Left lung (tissue), 10 donors: ENCODE results near the gene MTR. TPM values are rescaled to one million over a fixed set of nuclear protein-coding genes. Genes with fewer than 3 reads are reported as not detected.

Source experiments
- ATAC-seq: fragments of 200-7000 bp; cut with Tn5 transposase; one replicate; pipeline ENCODE4 v1.9.1; 2020; ENCODE audit warnings: moderate library complexity
- DNase-seq, 4 donors: peaks; one replicate each; pipeline ENCODE4 v3.0.0-alpha.2; 2013 to 2020
- H3K27ac ChIP-seq, 2 donors: fragments of 200-600 bp; sonication (generic) in 1 of 2; one replicate each; pipeline versions ENCODE4 v1.5.0 to v1.8.0; 2020 to 2021
- H3K27me3 ChIP-seq, 2 donors: fragments of 200-600 bp; sonication (generic) in 1 of 2; one replicate each; pipeline versions ENCODE4 v1.5.0 to v1.8.0; 2020 to 2021
- H3K36me3 ChIP-seq, 2 donors: fragments of 200-600 bp; sonication (generic) in 1 of 2; one replicate each; pipeline versions ENCODE4 v1.5.0 to v1.8.0; 2020 to 2021
- H3K4me1 ChIP-seq, 2 donors: fragments of 200-600 bp; one replicate each; pipeline ENCODE4 v1.8.0; 2021
- H3K4me3 ChIP-seq, 2 donors: fragments of 200-600 bp; sonication (generic) in 1 of 2; one replicate each; pipeline versions ENCODE4 v1.5.0 to v1.8.0; 2020 to 2021; ENCODE audit warnings: mild to moderate bottlenecking in 1 of 2
- H3K9me3 ChIP-seq, 2 donors: fragments of 200-600 bp; sonication (generic) in 1 of 2; one replicate each; pipeline versions ENCODE4 v1.5.0 to v1.8.0; 2020 to 2021
- intact Hi-C, 2 donors: fragments of 100-400 bp; cut with DNase I; formaldehyde crosslinking; loops; one replicate each; pipeline versions ENCODE4 v1.11.2 to v1.14.2; 2022
- polyA plus RNA-seq, 6 donors: library from polyadenylated mRNA; unstranded; fragments of 120-200 nt; gene quantifications; one replicate each; pipeline ENCODE4 v1.2.1, GENCODE V29; 2013; ENCODE audit not compliant: insufficient read length in 6 of 6
- total RNA-seq, 2 donors: library from RNA; stranded (reverse); fragmentation: NEBNext Ultra II Directional; extraction: Animal tissue kit (Norgen Biotek cat#: 25700); gene quantifications; one replicate each; pipeline ENCODE4 v1.2.1, GENCODE V29; 2021
- TF ChIP-seq, protein P1 (sequence below), 2 donors: fragments of 200-600 bp; sonication (generic) in 1 of 2; IDR thresholded peaks; one replicate each; pipeline versions ENCODE4 v1.5.0 to v1.8.0; 2021; ENCODE audit warnings: antibody characterized with exemption in 2 of 2
- donor health status: DM: no; HTN: yes; CAD: no.
- donor health status: DM: no; HTN: no; CAD: no.

The MTR gene
- total and polyA plus RNA-seq, 8 donors, result 35.9 to 52.2 (median 42.3) TPM

GRCh38 chr1:236860674-236861073 lies 65.6 kb downstream of the MTR start:
- no peak for DNase-seq
- Histone ChIP-seq H3K36me3 (peaks cover 0 to 69% of the 10 kb centered on the region in 2 donors), H3K4me1 (peaks cover 0 to 1% of the 10 kb centered on the region in 2 donors), H3K27me3 (no peaks in the 10 kb centered on the region), H3K9me3 (no peaks in the 10 kb centered on the region), H3K4me3 (no peak overlapping the region), H3K27ac (no peak overlapping the region)
- ATAC-seq, result no peak
- TF ChIP-seq, protein P1, sequence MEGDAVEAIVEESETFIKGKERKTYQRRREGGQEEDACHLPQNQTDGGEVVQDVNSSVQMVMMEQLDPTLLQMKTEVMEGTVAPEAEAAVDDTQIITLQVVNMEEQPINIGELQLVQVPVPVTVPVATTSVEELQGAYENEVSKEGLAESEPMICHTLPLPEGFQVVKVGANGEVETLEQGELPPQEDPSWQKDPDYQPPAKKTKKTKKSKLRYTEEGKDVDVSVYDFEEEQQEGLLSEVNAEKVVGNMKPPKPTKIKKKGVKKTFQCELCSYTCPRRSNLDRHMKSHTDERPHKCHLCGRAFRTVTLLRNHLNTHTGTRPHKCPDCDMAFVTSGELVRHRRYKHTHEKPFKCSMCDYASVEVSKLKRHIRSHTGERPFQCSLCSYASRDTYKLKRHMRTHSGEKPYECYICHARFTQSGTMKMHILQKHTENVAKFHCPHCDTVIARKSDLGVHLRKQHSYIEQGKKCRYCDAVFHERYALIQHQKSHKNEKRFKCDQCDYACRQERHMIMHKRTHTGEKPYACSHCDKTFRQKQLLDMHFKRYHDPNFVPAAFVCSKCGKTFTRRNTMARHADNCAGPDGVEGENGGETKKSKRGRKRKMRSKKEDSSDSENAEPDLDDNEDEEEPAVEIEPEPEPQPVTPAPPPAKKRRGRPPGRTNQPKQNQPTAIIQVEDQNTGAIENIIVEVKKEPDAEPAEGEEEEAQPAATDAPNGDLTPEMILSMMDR (IDR thresholded peaks at IDR 0.05), result no peak
- intact Hi-C loops, result no loop called here

GRCh38 chr1:236861560-236862218 lies 66.6 kb downstream of the MTR start:
- no peak for DNase-seq
- TF ChIP-seq, protein P1 (IDR thresholded peaks at IDR 0.05), result no peak
- H3K27me3 ChIP-seq, result no peaks in the 10 kb centered on the region
- no peaks in the 10 kb centered on the region for H3K9me3 ChIP-seq
- H3K4me3 ChIP-seq, result no peak overlapping the region
- H3K4me1 ChIP-seq, result peaks cover 0 to 4% of the 10 kb centered on the region in 2 donors
- peaks cover 0 to 66% of the 10 kb centered on the region in 2 donors for H3K36me3 ChIP-seq
- ATAC-seq, result no peak
- peak overlapping the region in 1 of 2 donors; percentile 35 for H3K27ac ChIP-seq
- intact Hi-C loops, result no loop called here

GRCh38 chr1:236862219-236862591 lies 67.1 kb downstream of the MTR start:
- Histone ChIP-seq H3K27me3 (no peaks in the 10 kb centered on the region), H3K4me1 (peaks cover 0 to 4% of the 10 kb centered on the region in 2 donors), H3K27ac (peak overlapping the region in 1 of 2 donors; percentile 35), H3K4me3 (no peak overlapping the region), H3K36me3 (peaks cover 0 to 71% of the 10 kb centered on the region in 2 donors), H3K9me3 (no peaks in the 10 kb centered on the region)
- TF ChIP-seq, protein P1 (IDR thresholded peaks at IDR 0.05), result no peak
- ATAC-seq (no peak), DNase-seq (no peak)
- intact Hi-C loops, result no loop called here

GRCh38 chr1:236862615-236863211 lies 67.6 kb downstream of the MTR start:
- peaks cover 0 to 4% of the 10 kb centered on the region in 2 donors for H3K4me1 ChIP-seq
- peak in 1 of 4 donors; percentile 15 for DNase-seq
- TF ChIP-seq, protein P1 (IDR thresholded peaks at IDR 0.05), result no peak
- peaks cover 0 to 71% of the 10 kb centered on the region in 2 donors for H3K36me3 ChIP-seq
- ATAC-seq, result peak; percentile 87
- no peaks in the 10 kb centered on the region for H3K27me3 ChIP-seq
- no peaks in the 10 kb centered on the region for H3K9me3 ChIP-seq
- no peak overlapping the region for H3K4me3 ChIP-seq
- peak overlapping the region in 1 of 2 donors; percentile 35 for H3K27ac ChIP-seq
- intact Hi-C loops, result no loop called here

DNA sequence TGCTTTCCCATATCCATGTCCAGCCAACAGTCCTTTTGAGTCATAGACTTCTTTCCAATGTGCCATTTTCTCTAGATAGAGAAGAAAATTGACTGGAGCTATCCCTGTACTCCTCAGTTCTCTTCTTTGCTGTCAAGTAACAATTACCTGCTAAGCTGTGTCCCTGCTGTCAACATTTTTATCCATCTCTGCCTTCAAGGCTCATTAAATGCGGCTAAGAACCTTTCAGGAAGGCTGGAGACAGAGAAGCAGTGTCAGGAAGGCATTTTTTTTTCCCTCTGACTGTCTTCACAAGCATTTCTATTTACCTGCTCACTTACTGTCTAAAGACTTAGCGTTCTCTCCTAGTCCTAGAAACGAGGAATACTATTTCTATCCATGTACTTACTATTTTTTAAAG lies 69.1 kb downstream of the MTR start:
- TF ChIP-seq, protein P1 (IDR thresholded peaks at IDR 0.05), result no peak
- Histone ChIP-seq H3K9me3 (no peaks in the 10 kb centered on the region), H3K27ac (no peak overlapping the region), H3K4me3 (no peak overlapping the region), H3K4me1 (peaks cover 0 to 4% of the 10 kb centered on the region in 2 donors), H3K36me3 (peaks cover 0 to 64% of the 10 kb centered on the region in 2 donors), H3K27me3 (no peaks in the 10 kb centered on the region)
- ATAC-seq, result no peak
- no peak for DNase-seq
- intact Hi-C loops, result no loop called here
